Measurements from ENCODE around the gene PPP1R14B. TPM values are rescaled to one million over a fixed set of nuclear protein-coding genes. Genes with fewer than 3 reads are reported as not detected.

The PPP1R14B gene
- total and polyA plus RNA-seq, 4 donors = 24.2 to 57.6 (median 38.3) TPM

DNA sequence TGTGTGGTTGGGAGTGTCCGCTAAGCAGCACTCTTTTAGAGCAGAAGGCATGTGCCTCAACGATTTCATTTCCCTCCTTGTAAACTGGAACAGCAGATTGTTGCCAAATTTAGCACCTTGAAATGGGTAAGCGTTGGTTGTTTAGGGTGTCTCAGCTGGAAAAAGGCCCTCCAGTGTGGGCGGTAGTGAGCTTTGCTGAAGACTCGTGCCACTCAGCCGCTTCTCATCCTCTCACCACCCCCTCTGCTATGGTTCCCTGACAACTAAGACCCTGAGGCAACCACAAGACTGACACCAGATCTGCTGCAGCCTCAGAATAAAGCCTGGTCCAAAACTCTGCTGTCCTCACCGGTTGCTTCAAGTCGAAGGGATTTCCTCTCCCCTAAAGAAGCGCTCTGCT is 50.1 kb downstream of the PPP1R14B start (continued):
- TF ChIP-seq, protein P1, sequence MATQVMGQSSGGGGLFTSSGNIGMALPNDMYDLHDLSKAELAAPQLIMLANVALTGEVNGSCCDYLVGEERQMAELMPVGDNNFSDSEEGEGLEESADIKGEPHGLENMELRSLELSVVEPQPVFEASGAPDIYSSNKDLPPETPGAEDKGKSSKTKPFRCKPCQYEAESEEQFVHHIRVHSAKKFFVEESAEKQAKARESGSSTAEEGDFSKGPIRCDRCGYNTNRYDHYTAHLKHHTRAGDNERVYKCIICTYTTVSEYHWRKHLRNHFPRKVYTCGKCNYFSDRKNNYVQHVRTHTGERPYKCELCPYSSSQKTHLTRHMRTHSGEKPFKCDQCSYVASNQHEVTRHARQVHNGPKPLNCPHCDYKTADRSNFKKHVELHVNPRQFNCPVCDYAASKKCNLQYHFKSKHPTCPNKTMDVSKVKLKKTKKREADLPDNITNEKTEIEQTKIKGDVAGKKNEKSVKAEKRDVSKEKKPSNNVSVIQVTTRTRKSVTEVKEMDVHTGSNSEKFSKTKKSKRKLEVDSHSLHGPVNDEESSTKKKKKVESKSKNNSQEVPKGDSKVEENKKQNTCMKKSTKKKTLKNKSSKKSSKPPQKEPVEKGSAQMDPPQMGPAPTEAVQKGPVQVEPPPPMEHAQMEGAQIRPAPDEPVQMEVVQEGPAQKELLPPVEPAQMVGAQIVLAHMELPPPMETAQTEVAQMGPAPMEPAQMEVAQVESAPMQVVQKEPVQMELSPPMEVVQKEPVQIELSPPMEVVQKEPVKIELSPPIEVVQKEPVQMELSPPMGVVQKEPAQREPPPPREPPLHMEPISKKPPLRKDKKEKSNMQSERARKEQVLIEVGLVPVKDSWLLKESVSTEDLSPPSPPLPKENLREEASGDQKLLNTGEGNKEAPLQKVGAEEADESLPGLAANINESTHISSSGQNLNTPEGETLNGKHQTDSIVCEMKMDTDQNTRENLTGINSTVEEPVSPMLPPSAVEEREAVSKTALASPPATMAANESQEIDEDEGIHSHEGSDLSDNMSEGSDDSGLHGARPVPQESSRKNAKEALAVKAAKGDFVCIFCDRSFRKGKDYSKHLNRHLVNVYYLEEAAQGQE (IDR thresholded peaks at IDR 0.05) = no peak

Small RNA genes within 50 kb of the gene (small RNA-seq; reads per million reads assigned to genes)
- gene RF00019 = not detected

Other genes starting within 250 kb of the PPP1R14B start
- gene FLRT1, start 211.0 kb downstream of the PPP1R14B start, total RNA-seq = under 1 TPM in 1 of 2 donors, not detected in 1; 0.05 TPM
- under 1 TPM; 0.02 to 0.32 TPM for gene FLRT1, start 211.0 kb downstream of the PPP1R14B start, polyA plus RNA-seq
- 10 to 100 TPM in 1 of 2 donors, 1 to 10 TPM in 1; 8.9 to 12.6 TPM for gene MACROD1, start 80.8 kb downstream of the PPP1R14B start, total RNA-seq
- gene MACROD1, start 80.8 kb downstream of the PPP1R14B start, polyA plus RNA-seq = 10 to 100 TPM; 13.5 to 25.9 TPM
- 10 to 100 TPM; 51.3 to 58.1 TPM for gene STIP1, start 60.8 kb downstream of the PPP1R14B start, total RNA-seq
- 10 to 100 TPM; 22.6 to 33.7 TPM for gene STIP1, start 60.8 kb downstream of the PPP1R14B start, polyA plus RNA-seq
- gene FERMT3, start 40.2 kb downstream of the PPP1R14B start, total RNA-seq = 10 to 100 TPM; 11.0 to 47.2 TPM
- gene FERMT3, start 40.2 kb downstream of the PPP1R14B start, polyA plus RNA-seq = 1 to 10 TPM; 3.4 to 8.5 TPM
- gene TRPT1, start 20.8 kb downstream of the PPP1R14B start, total RNA-seq = 10 to 100 TPM; 14.0 to 22.9 TPM
- 10 to 100 TPM; 18.7 to 37.8 TPM for gene TRPT1, start 20.8 kb downstream of the PPP1R14B start, polyA plus RNA-seq
- 10 to 100 TPM; 20.0 to 47.8 TPM for gene NUDT22, start 20.7 kb downstream of the PPP1R14B start, total RNA-seq
- gene NUDT22, start 20.7 kb downstream of the PPP1R14B start, polyA plus RNA-seq = 10 to 100 TPM; 37.9 to 44.5 TPM
- 10 to 100 TPM in 1 of 2 donors, 1 to 10 TPM in 1; 8.5 to 25.9 TPM for gene DNAJC4, start 16.4 kb downstream of the PPP1R14B start, total RNA-seq
- 10 to 100 TPM; 22.7 to 24.3 TPM for gene DNAJC4, start 16.4 kb downstream of the PPP1R14B start, polyA plus RNA-seq
- 1 to 10 TPM; 3.6 to 9.5 TPM for gene VEGFB, start 12.4 kb downstream of the PPP1R14B start, total RNA-seq
- gene VEGFB, start 12.4 kb downstream of the PPP1R14B start, polyA plus RNA-seq = 10 to 100 TPM; 11.9 to 17.3 TPM
- 10 to 100 TPM; 60.8 to 79.0 TPM for gene FKBP2, start 5.8 kb downstream of the PPP1R14B start, total RNA-seq
- 100 to 1,000 TPM; 170 to 241 TPM for gene FKBP2, start 5.8 kb downstream of the PPP1R14B start, polyA plus RNA-seq
- gene PLCB3, start 4.6 kb upstream of the PPP1R14B start, total RNA-seq = 1 to 10 TPM; 7.7 to 8.5 TPM
- 1 to 10 TPM in 1 of 2 donors, under 1 TPM in 1; 0.79 to 3.1 TPM for gene PLCB3, start 4.6 kb upstream of the PPP1R14B start, polyA plus RNA-seq
- 10 to 100 TPM; 16.0 to 21.1 TPM for gene BAD, start 37.7 kb upstream of the PPP1R14B start, total RNA-seq
- gene BAD, start 37.7 kb upstream of the PPP1R14B start, polyA plus RNA-seq = 10 to 100 TPM; 39.3 to 39.5 TPM
- 10 to 100 TPM in 1 of 2 donors, 1 to 10 TPM in 1; 6.9 to 11.0 TPM for gene GPR137, start 38.9 kb upstream of the PPP1R14B start, total RNA-seq
- 10 to 100 TPM in 1 of 2 donors, 1 to 10 TPM in 1; 6.7 to 22.2 TPM for gene GPR137, start 38.9 kb upstream of the PPP1R14B start, polyA plus RNA-seq
- gene KCNK4, start 44.4 kb upstream of the PPP1R14B start, total RNA-seq = not detected
- gene KCNK4, start 44.4 kb upstream of the PPP1R14B start, polyA plus RNA-seq = not detected
- gene CATSPERZ, start 53.4 kb upstream of the PPP1R14B start, total RNA-seq = under 1 TPM in 1 of 2 donors, not detected in 1; 0.42 TPM
- gene CATSPERZ, start 53.4 kb upstream of the PPP1R14B start, polyA plus RNA-seq = not detected
- gene ESRRA, start 58.6 kb upstream of the PPP1R14B start, total RNA-seq = 10 to 100 TPM; 19.8 to 64.8 TPM
- 10 to 100 TPM; 13.9 to 55.3 TPM for gene ESRRA, start 58.6 kb upstream of the PPP1R14B start, polyA plus RNA-seq
- 100 to 1,000 TPM in 1 of 2 donors, 10 to 100 TPM in 1; 52.5 to 137 TPM for gene TRMT112, start 70.6 kb upstream of the PPP1R14B start, total RNA-seq
- gene TRMT112, start 70.6 kb upstream of the PPP1R14B start, polyA plus RNA-seq = 100 to 1,000 TPM; 130 to 132 TPM
- 10 to 100 TPM; 66.8 to 93.4 TPM for gene PRDX5, start 71.2 kb upstream of the PPP1R14B start, total RNA-seq
- 100 to 1,000 TPM; 176 to 201 TPM for gene PRDX5, start 71.2 kb upstream of the PPP1R14B start, polyA plus RNA-seq
- gene CCDC88B, start 93.3 kb upstream of the PPP1R14B start, total RNA-seq = 1 to 10 TPM; 4.4 to 4.9 TPM
- gene CCDC88B, start 93.3 kb upstream of the PPP1R14B start, polyA plus RNA-seq = 1 to 10 TPM; 3.5 to 3.6 TPM
- 10 to 100 TPM; 10.8 to 13.5 TPM for gene RPS6KA4, start 112.2 kb upstream of the PPP1R14B start, total RNA-seq
- 1 to 10 TPM; 2.0 to 9.1 TPM for gene RPS6KA4, start 112.2 kb upstream of the PPP1R14B start, polyA plus RNA-seq